Measurements from ENCODE around the gene CHST9. TPM values are rescaled to one million over a fixed set of nuclear protein-coding genes. Genes with fewer than 3 reads are reported as not detected.

Gene CHST9
- total RNA-seq, 1 donor from 2014 or later, result 2.0 TPM

DNA sequence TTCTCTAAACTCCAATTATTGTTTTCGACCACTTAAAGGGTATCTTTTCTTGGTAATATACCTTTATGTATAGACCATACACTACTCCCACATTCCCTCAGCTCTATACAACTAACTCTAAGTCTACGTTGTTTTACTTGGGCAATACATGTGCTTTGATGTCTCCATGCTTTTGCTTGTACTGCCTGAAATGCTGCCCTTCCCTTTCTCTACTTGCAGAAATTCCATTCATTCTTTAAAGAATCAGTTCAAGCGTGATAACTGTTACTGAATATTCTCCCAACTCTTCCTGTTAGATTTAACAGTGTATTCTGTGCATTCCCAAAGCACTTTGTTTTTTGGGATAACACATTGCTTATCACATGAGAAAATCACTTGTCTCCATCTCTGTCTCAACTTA is 162.6 kb downstream of the CHST9 start:
- intact Hi-C loops (cut with micrococcal nuclease), result no loop called here
- H3K9me3 ChIP-seq (replicated peaks), result no peaks in the 10 kb centered on the region
- H3K27me3 ChIP-seq (ENCODE audit: low read depth), result no peaks in the 10 kb centered on the region

DNA sequence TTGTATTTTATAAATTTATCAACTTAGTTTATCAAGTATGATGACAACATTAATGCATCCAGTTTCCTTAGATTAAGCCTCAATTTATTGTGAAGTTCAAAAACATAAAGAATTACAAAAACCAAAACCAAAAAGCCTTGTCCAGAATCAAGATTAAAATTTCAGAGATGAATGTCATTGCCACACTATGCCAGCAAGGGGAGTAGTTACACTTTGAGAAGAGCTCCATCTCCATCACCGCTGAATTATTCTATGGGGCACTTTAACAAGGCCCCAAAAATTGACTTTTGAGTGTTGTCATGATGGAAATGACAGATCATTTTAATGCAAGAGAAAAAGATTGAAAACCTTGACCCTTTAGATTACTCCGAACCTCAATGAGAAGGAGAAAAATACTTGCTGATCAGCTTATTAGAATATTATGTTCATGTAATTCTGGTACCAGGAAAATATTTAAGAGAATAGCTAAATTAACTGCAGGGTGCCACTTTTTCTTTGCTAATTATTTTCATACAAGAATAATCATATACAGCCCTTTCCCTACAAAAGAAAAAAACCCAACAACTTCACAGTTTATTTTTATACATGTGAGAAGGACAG is 167.1 kb downstream of the CHST9 start:
- intact Hi-C loops (cut with micrococcal nuclease), result no loop called here
- TF ChIP-seq, protein P1, sequence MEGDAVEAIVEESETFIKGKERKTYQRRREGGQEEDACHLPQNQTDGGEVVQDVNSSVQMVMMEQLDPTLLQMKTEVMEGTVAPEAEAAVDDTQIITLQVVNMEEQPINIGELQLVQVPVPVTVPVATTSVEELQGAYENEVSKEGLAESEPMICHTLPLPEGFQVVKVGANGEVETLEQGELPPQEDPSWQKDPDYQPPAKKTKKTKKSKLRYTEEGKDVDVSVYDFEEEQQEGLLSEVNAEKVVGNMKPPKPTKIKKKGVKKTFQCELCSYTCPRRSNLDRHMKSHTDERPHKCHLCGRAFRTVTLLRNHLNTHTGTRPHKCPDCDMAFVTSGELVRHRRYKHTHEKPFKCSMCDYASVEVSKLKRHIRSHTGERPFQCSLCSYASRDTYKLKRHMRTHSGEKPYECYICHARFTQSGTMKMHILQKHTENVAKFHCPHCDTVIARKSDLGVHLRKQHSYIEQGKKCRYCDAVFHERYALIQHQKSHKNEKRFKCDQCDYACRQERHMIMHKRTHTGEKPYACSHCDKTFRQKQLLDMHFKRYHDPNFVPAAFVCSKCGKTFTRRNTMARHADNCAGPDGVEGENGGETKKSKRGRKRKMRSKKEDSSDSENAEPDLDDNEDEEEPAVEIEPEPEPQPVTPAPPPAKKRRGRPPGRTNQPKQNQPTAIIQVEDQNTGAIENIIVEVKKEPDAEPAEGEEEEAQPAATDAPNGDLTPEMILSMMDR (IDR thresholded peaks at IDR 0.05; ENCODE audit: borderline replicate concordance), result peak; percentile 72
- Histone ChIP-seq H3K27me3 (ENCODE audit: low read depth) (no peaks in the 10 kb centered on the region), H3K9me3 (replicated peaks) (no peaks in the 10 kb centered on the region), H3K36me3 (no peaks in the 10 kb centered on the region), H3K4me3 (no peak overlapping the region), H3K4me1 (no peaks in the 10 kb centered on the region), H3K27ac (replicated peaks) (no peak overlapping the region)
- no peak for DNase-seq

More for the DNA sequence above, 162.6 kb downstream of the CHST9 start:
- TF ChIP-seq, protein P1 (IDR thresholded peaks at IDR 0.05; ENCODE audit: borderline replicate concordance), result no peak
- H3K4me3 ChIP-seq, result no peak overlapping the region
- H3K36me3 ChIP-seq, result no peaks in the 10 kb centered on the region
- H3K27ac ChIP-seq (replicated peaks), result no peak overlapping the region
- no peak for DNase-seq
- no peaks in the 10 kb centered on the region for H3K4me1 ChIP-seq

DNA sequence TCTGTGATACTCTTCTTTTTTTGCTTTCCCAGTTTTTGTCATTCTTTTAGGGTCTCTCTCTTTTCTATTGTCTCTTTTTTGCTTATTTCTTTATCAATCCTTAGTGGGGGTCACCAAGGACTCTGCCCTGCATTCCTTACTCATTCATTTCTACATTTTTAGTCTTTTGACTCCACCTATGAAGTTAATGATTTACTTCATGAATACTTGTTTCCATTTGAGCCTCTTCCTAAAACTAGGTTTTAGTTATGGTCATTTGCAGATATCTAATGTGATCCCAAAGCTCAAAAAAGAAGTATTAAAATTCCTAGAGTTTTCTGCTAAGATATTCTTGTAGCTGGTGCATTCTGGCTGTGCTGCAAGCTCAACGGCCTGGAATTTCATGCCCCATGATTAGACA is 170.3 kb downstream of the CHST9 start:
- DNase-seq, result no peak
- no peaks in the 10 kb centered on the region for H3K27me3 ChIP-seq (ENCODE audit: low read depth)
- H3K27ac ChIP-seq (replicated peaks), result no peak overlapping the region
- H3K4me1 ChIP-seq, result no peaks in the 10 kb centered on the region
- TF ChIP-seq, protein P1 (IDR thresholded peaks at IDR 0.05; ENCODE audit: borderline replicate concordance), result no peak
- intact Hi-C loops (cut with micrococcal nuclease), result no loop called here
- no peak overlapping the region for H3K4me3 ChIP-seq
- no peaks in the 10 kb centered on the region for H3K36me3 ChIP-seq
- H3K9me3 ChIP-seq (replicated peaks), result no peaks in the 10 kb centered on the region

DNA sequence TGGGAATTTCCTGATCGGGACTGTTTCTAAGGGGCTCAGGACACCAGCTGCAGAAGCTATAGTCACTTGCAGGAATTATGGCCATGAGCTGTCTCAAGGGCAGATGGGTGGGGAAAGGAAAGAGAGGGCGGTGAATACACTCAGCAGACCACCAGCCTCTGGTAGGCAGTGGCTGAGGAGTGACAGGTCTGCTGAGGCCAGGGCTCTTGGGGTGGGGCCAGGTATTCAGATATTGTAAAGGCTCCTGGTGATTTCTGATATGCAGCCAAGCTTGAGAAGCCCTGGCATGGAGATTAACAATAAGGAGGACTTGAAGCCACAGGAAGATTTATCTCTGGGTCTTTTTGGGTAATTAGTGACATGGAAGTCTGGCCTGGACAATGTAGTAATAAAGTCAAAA is 174.3 kb downstream of the CHST9 start:
- no peaks in the 10 kb centered on the region for H3K27me3 ChIP-seq (ENCODE audit: low read depth)
- no peaks in the 10 kb centered on the region for H3K4me1 ChIP-seq
- no peaks in the 10 kb centered on the region for H3K9me3 ChIP-seq (replicated peaks)
- no peak overlapping the region for H3K27ac ChIP-seq (replicated peaks)
- DNase-seq, result no peak
- TF ChIP-seq, protein P1 (IDR thresholded peaks at IDR 0.05; ENCODE audit: borderline replicate concordance), result no peak
- H3K36me3 ChIP-seq, result no peaks in the 10 kb centered on the region
- H3K4me3 ChIP-seq, result no peak overlapping the region
- intact Hi-C loops (cut with micrococcal nuclease), result no loop called here

DNA sequence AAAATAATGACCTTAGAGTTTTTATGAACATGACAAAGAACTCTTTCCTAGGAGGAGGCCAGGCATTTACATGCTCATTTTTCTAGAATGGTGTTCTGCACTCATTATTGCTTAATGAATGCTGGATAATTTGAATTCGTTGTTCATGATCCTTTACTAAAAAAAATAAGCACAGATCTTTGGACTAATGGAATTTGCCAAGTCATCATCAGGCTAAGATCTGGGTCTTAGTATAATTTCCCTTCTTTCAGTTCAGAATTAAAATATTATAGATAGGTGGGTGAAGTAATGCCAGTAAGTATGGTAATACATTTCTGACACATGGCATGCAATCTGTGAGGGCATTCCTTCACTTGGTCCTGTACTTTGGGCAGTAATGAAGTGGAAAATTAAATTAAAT is 175.8 kb downstream of the CHST9 start:
- Histone ChIP-seq H3K27me3 (ENCODE audit: low read depth) (no peaks in the 10 kb centered on the region), H3K4me3 (no peak overlapping the region), H3K36me3 (no peaks in the 10 kb centered on the region), H3K4me1 (no peaks in the 10 kb centered on the region), H3K9me3 (replicated peaks) (no peaks in the 10 kb centered on the region), H3K27ac (replicated peaks) (no peak overlapping the region)
- no peak for DNase-seq
- TF ChIP-seq, protein P1 (IDR thresholded peaks at IDR 0.05; ENCODE audit: borderline replicate concordance), result no peak
- intact Hi-C loops (cut with micrococcal nuclease), result loop anchor here (10.0 kb wide), 1 partner anchor 194 kb away; no protein-coding TSS in a partner anchor

Measured in left ventricle myocardium inferior (tissue), 1 donor.